Ectodermal cell (in vitro differentiated cells): ENCODE data around the gene SLC7A7.

ENCODE experiments used
- H3K27ac ChIP-seq: 2 replicates; pipeline ENCODE4 v1.7.0; 2013; ENCODE audit warnings: mild to moderate bottlenecking, low read depth, low read length; ENCODE audit not compliant: insufficient read depth, poor library complexity, severe bottlenecking
- H3K27me3 ChIP-seq: 2 replicates; pipeline ENCODE4 v1.7.0; 2013; ENCODE audit warnings: mild to moderate bottlenecking, low read length; ENCODE audit not compliant: insufficient read depth, control insufficient read depth, poor library complexity, severe bottlenecking
- H3K36me3 ChIP-seq: one replicate; pipeline ENCODE4 v1.7.0; 2013; ENCODE audit warnings: low read length; ENCODE audit not compliant: control insufficient read depth, insufficient read depth
- H3K4me1 ChIP-seq: one replicate; pipeline ENCODE4 v1.7.0; 2013; ENCODE audit warnings: low read length; ENCODE audit not compliant: control insufficient read depth, insufficient read depth
- H3K4me3 ChIP-seq: 2 replicates; pipeline ENCODE4 v1.7.0; 2013; ENCODE audit warnings: low read depth, low read length, control low read depth; ENCODE audit not compliant: insufficient read depth
- H3K9me3 ChIP-seq: 2 replicates; pipeline ENCODE4 v1.7.0; 2013; ENCODE audit warnings: mild to moderate bottlenecking, low read length, moderate library complexity; ENCODE audit not compliant: control insufficient read depth
- WGBS, 2 experiments: methylation state at CpG; one replicate each; pipeline ENCODE4 v1.1.7; 2013; ENCODE audit warnings: missing lambda C conversion rate in 2 of 2; 5-methylcytosine and 5-hydroxymethylcytosine counted together

SLC7A7 gene

DNA sequence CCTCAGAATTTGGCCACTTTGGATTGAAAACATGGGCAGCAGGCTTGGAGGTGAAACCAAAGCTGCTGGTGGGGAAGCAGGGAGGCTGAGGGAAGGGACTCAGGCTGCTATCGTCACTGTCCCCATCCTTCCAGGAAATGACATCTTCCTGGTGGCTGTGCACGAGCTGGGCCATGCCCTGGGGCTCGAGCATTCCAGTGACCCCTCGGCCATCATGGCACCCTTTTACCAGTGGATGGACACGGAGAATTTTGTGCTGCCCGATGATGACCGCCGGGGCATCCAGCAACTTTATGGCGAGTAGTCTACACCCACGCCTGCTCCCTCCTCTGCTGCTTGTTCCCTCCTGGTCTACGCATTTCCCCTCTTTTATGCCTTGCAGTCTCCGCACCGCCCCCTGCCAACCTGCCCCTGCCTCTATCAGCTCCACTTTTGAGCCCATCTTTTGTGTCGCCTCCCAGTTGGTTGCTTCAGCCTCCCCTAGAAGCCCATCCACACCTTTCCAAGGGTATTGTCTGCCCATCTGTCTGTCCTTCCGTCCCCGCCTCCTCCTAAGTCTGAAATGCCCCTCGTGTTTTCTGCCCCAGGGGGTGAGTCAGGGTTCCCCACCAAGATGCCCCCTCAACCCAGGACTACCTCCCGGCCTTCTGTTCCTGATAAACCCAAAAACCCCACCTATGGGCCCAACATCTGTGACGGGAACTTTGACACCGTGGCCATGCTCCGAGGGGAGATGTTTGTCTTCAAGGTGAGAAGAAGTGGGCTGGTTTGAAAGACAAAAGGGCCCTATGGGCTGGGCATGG, 28.1 kb upstream of the SLC7A7 start:
- Histone ChIP-seq H3K4me1 (peaks cover 12% of the 10 kb centered on the region), H3K4me3 (no peak overlapping the region), H3K36me3 (no peaks in the 10 kb centered on the region), H3K27me3 (peaks cover 3% of the 10 kb centered on the region), H3K27ac (no peak overlapping the region), H3K9me3 (no peaks in the 10 kb centered on the region)
- 88 to 91% methylated on average over 21 of the region's 21 CpGs for WGBS, 2 experiments

DNA sequence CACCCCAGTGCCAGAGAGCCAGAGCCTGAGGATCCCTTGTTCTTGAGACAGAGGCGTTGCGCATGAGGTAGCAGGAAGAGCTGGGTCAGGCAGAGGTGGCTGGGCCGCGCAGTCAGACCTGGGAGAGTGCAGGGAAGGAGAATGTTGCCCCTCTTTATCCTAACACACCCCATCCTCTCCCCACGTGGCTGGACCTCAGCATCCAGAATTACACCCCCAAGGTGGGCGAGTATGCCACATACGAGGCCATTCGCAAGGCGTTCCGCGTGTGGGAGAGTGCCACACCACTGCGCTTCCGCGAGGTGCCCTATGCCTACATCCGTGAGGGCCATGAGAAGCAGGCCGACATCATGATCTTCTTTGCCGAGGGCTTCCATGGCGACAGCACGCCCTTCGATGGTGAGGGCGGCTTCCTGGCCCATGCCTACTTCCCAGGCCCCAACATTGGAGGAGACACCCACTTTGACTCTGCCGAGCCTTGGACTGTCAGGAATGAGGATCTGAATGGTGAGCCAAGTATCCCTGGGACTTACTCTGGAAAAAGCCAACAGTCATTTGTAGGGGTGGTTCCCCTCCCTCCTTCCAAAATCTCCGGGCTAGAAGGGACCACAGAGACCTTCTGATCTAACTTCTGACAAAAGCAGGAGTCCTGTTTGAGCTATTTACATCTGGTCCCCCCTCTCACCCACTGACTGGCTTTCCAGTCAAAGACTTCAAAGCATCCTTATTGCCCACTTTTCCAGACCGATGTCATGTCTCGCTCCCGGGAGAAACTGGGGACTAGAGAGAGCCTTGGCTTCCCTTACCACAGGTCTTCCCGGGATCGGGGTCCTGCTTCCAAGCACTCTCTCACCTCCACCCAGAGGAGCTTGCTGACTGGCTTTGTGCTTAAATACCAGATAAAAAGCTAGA, 27.2 kb upstream of the SLC7A7 start:
- Histone ChIP-seq H3K4me3 (no peak overlapping the region), H3K27me3 (peaks cover 12% of the 10 kb centered on the region), H3K27ac (no peak overlapping the region), H3K4me1 (peaks cover 7% of the 10 kb centered on the region), H3K36me3 (no peaks in the 10 kb centered on the region), H3K9me3 (no peaks in the 10 kb centered on the region)
- WGBS, 2 experiments: 93 to 95% methylated on average over 28 of the region's 28 CpGs

DNA sequence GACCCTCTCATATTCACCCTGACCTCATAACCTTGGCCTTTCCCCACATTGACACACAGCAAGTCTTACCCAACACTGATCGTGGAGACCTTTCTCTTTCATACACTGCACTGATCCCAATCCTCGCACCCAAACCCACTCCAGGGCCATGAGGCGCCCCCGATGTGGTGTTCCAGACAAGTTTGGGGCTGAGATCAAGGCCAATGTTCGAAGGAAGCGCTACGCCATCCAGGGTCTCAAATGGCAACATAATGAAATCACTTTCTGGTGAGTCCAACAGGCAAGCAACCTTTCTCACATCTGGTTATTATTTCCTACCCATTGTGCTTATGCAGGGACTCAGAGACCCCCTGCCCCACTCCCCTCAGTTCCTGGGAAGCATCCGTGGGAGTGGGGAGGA, 26.5 kb upstream of the SLC7A7 start:
- H3K27ac ChIP-seq: no peak overlapping the region
- no peaks in the 10 kb centered on the region for H3K9me3 ChIP-seq
- 94% methylated on average over 8 of the region's 8 CpGs for WGBS, 2 experiments
- H3K27me3 ChIP-seq: peaks cover 19% of the 10 kb centered on the region
- peaks cover 7% of the 10 kb centered on the region for H3K4me1 ChIP-seq
- no peaks in the 10 kb centered on the region for H3K36me3 ChIP-seq
- no peak overlapping the region for H3K4me3 ChIP-seq

DNA sequence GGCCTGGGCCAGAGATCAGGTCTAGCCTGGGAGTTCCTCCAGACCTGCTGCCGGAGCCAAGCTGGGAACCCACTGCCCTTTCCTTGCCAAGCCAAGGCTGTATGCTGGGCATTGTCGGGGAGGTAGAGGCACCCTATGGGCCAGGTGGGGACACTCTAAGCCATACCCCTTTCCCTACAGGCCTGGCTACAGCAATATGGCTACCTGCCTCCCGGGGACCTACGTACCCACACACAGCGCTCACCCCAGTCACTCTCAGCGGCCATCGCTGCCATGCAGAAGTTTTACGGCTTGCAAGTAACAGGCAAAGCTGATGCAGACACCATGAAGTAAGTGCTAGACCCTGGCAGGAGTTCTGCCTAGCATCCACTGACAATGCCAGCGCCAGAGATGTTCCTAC, 26.1 kb upstream of the SLC7A7 start:
- Histone ChIP-seq H3K4me1 (peaks cover 7% of the 10 kb centered on the region), H3K4me3 (no peak overlapping the region), H3K9me3 (no peaks in the 10 kb centered on the region), H3K36me3 (no peaks in the 10 kb centered on the region), H3K27ac (no peak overlapping the region), H3K27me3 (peaks cover 22% of the 10 kb centered on the region)
- 93 to 95% methylated on average over 9 of the region's 9 CpGs for WGBS, 2 experiments

DNA sequence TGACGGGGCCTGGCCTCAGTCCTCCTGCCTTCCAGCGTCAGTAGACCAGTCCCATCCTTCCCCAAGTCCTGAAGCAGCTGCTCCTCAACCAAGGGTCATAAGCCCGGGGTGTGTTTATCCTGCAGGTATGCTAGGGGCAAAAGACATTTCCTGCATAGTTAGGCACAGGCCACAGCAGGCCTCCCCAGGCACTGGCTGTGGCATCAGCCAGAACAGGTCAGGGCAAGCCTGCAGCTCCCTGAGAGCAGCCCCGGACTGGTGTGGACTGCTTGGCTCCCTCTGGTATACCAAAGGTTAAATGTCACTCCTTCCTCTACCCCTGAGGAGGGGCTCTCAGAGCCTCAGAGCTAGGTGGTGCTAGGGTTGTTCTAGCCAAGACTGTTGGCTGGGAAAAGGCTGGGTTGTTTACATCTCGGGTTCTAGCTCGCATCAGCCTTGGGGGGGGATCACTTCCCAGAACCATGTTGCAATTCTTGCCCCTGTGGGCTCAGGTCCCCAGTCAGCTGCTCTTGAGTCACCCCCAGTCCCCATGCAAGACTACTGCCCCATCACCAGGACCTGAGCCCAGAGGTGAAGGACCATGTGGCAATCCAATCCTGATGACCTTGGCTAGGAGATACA, 24.0 kb upstream of the SLC7A7 start:
- Histone ChIP-seq H3K4me1 (peaks cover 11% of the 10 kb centered on the region), H3K36me3 (no peaks in the 10 kb centered on the region), H3K27ac (no peak overlapping the region), H3K4me3 (no peak overlapping the region), H3K9me3 (no peaks in the 10 kb centered on the region), H3K27me3 (peaks cover 22% of the 10 kb centered on the region)
- WGBS, 2 experiments: 92 to 94% methylated on average over 6 of the region's 6 CpGs

DNA sequence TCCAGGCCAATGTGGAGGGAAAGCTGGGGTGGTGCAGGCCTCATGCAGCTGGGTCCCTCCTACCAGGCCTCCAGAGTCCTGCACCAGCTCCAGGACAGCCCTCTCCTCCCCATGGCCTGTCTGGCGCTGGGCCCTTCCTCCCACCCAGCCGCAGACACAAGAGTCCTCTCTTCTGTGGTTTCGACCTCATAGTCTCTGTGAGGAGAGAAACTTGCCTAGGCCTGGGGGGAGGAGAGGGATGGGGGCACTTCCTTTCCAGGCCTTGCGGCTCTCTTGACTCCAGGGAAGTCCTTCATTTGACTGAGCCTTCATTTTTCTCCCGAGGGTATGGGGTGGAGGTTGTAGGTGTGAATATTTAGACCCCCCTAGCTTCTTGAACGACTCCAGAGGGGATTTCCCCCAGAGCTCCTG, 23.4 kb upstream of the SLC7A7 start:
- peaks cover 11% of the 10 kb centered on the region for H3K4me1 ChIP-seq
- 75 to 86% methylated on average over 6 of the region's 6 CpGs for WGBS, 2 experiments
- no peak overlapping the region for H3K27ac ChIP-seq
- peaks cover 5% of the 10 kb centered on the region for H3K36me3 ChIP-seq
- no peak overlapping the region for H3K4me3 ChIP-seq
- H3K9me3 ChIP-seq: no peaks in the 10 kb centered on the region
- peaks cover 22% of the 10 kb centered on the region for H3K27me3 ChIP-seq

DNA sequence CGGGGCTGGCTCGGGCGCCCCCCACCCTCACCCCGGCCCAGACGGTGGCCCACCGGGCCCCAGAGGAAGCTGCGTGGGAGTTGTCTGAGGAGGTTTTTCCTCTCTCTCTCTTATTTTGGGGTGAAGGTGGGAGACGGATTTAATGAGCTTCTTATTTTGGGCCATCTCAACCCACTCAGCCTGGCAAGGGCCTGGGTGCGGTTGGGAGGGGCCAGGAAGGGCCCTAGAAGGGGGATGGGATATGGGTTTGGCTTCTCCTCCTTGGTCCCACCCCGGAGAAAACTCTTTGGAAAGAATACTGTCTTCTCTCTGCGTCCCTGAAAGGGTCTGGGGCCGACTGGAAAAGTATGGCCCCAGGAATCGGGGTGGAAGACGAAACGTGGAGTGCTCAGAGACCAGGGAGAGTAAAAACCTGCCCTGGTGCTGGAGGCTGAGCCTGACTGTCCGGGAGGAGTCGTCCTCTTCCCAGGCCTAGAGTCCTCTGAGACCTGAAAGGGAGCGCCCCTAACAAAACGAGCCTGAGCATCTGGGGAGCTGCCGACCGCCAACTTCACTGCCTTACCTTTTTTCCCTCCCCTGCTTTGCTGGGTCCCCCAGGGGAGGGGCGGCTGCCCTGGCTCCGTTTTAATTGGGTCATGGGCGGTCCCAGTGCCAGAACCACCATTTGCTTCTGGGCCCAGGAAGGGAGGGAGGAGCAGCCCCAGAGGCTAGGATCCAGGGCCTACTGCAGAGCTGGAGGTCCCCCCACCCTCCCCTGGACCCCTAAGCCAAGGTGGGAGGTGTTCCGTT, 22.7 kb upstream of the SLC7A7 start:
- no peak overlapping the region for H3K27ac ChIP-seq
- 31 to 32% methylated on average over 24 to 25 of the region's 25 CpGs for WGBS, 2 experiments
- H3K4me3 ChIP-seq: peak overlapping the region; percentile 65

DNA sequence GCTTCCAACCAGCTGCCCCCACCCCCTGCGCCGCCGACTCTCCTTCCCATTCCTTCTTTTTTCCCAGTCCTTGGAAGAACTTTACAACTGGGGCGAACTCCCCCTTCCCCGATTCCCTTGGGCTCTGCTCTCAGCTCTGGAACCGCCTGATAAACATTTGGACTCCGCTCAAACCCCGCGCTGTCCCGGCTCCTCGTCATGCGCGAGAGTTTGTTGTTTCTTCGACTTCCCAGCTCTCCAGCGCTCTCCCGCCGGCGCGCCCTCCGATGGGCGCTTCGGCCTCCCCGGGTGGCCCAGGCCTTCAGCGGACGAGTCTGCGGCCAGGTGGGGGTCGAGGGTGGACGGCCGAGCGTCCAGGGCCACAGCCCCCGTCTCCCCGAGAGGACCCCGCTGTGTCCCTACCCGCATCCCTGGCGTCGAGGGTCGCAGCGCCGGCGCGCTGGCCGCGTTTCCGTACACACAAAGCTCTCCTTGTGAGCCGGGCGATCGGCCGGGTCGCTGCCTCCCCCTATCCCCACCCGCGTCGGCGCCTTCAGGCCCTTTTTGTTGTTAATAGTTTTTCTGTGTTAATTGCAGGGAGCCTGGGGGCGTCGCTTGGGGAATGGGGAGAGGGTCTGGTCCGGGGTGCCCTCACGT, 22.0 kb upstream of the SLC7A7 start:
- peaks cover 22% of the 10 kb centered on the region for H3K27me3 ChIP-seq
- whole genome bisulfite sequencing, 2 experiments: 2% methylated on average over 56 to 57 of the region's 57 CpGs
- peaks cover 11% of the 10 kb centered on the region for H3K4me1 ChIP-seq
- no peaks in the 10 kb centered on the region for H3K9me3 ChIP-seq
- H3K27ac ChIP-seq: no peak overlapping the region
- peak overlapping the region; percentile 65 for H3K4me3 ChIP-seq
- H3K36me3 ChIP-seq: peaks cover 10% of the 10 kb centered on the region

More for the DNA sequence above, 22.7 kb upstream of the SLC7A7 start:
- no peaks in the 10 kb centered on the region for H3K9me3 ChIP-seq
- peaks cover 10% of the 10 kb centered on the region for H3K36me3 ChIP-seq
- peaks cover 22% of the 10 kb centered on the region for H3K27me3 ChIP-seq
- H3K4me1 ChIP-seq: peaks cover 11% of the 10 kb centered on the region

DNA sequence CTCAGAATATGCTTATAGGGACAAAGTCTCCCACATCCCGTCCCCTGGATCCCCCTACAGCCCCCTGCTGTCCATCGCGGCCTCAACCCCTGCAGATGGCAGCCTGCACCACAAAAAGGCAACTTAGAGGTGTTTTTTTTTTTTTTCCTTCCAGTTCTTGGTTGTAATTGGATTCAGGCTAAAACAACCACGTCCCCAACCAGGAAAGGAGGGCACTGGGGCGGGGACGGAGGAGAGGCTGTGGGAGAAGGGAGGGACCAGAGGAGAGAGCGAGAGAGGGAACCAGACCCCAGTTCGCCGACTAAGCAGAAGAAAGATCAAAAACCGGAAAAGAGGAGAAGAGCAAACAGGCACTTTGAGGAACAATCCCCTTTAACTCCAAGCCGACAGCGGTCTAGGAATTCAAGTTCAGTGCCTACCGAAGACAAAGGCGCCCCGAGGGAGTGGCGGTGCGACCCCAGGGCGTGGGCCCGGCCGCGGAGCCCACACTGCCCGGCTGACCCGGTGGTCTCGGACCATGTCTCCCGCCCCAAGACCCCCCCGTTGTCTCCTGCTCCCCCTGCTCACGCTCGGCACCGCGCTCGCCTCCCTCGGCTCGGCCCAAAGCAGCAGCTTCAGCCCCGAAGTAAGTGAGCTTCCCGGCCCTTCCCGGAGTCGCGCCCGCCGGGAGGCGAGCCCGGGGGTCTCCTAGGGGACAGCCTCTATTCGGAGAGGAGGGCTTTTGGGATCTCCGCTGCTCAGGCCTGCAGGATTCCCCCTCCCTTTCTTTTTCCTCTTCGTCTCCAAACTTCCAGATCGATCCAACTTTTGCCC, 21.3 kb upstream of the SLC7A7 start, which contains the start of gene MMP14:
MMP14 (plus strand) TSS at position 285 of the 813 bp plus-strand sequence; CDS start at position 518, 233 bp downstream.
- WGBS, 2 experiments: 1% methylated on average over 46 of the region's 46 CpGs
- peak within 1 kb of the TSS; percentile 65 for H3K4me3 ChIP-seq

More for the DNA sequence above, 21.3 kb upstream of the SLC7A7 start, which contains the start of gene MMP14:
- H3K36me3 ChIP-seq: peaks cover 12% of the 10 kb centered on the region
- H3K4me1 ChIP-seq: peaks cover 11% of the 10 kb centered on the region
- peaks cover 22% of the 10 kb centered on the region for H3K27me3 ChIP-seq
- no peak within 1 kb of the TSS for H3K27ac ChIP-seq
- H3K9me3 ChIP-seq: no peaks in the 10 kb centered on the region
